H9 (cell line): Measurements from ENCODE around the gene FAM53C. TPM values are rescaled to one million over a fixed set of nuclear protein-coding genes. Genes with fewer than 3 reads are reported as not detected.

Source experiments
- DNase-seq: peaks from one replicate; pipeline ENCODE4 v3.0.0-alpha.2; 2017
- H2AFZ ChIP-seq: one replicate; pipeline ENCODE4 v1.6.1; 2013; ENCODE audit warnings: mild to moderate bottlenecking, low read length, control low read depth, moderate library complexity
- H2AK5ac ChIP-seq: 2 replicates; pipeline ENCODE4 v1.6.1; 2013; ENCODE audit warnings: low read length, control low read depth, mixed read lengths; ENCODE audit not compliant: insufficient read length
- H2BK120ac ChIP-seq: one replicate; pipeline ENCODE4 v1.6.1; 2013; ENCODE audit warnings: low read depth, mild to moderate bottlenecking, low read length, control low read depth, inconsistent platforms; ENCODE audit not compliant: poor library complexity, severe bottlenecking
- H2BK12ac ChIP-seq: 2 replicates; pipeline ENCODE4 v1.6.1; 2013; ENCODE audit warnings: low read length, control low read depth, mixed read lengths, low read depth; ENCODE audit not compliant: insufficient read length
- H2BK15ac ChIP-seq: 2 replicates; pipeline ENCODE4 v1.6.1; 2013; ENCODE audit warnings: low read depth, low read length, control low read depth
- H2BK20ac ChIP-seq: one replicate; pipeline ENCODE4 v1.6.1; 2013; ENCODE audit warnings: low read depth, mild to moderate bottlenecking, low read length, control low read depth, inconsistent platforms; ENCODE audit not compliant: poor library complexity, severe bottlenecking
- H2BK5ac ChIP-seq: 2 replicates; pipeline ENCODE4 v1.6.1; 2013; ENCODE audit warnings: low read length, control low read depth, mixed read lengths; ENCODE audit not compliant: insufficient read length
- H3K14ac ChIP-seq: 2 replicates; pipeline ENCODE4 v1.6.1; 2013; ENCODE audit warnings: low read length, control low read depth; ENCODE audit not compliant: insufficient read depth
- H3K18ac ChIP-seq: 2 replicates; pipeline ENCODE4 v1.6.1; 2013; ENCODE audit warnings: low read depth, mild to moderate bottlenecking, mixed read lengths, low read length, control low read depth; ENCODE audit not compliant: insufficient read length
- H3K23ac ChIP-seq: 2 replicates; pipeline ENCODE4 v1.6.1; 2013; ENCODE audit warnings: low read length, control low read depth, mixed read lengths, low read depth; ENCODE audit not compliant: insufficient read length
- H3K23me2 ChIP-seq: 2 replicates; pipeline ENCODE4 v1.6.1; 2013; ENCODE audit warnings: low read depth, mild to moderate bottlenecking, mixed read lengths, low read length, control low read depth; ENCODE audit not compliant: insufficient read length, poor library complexity, severe bottlenecking
- H3K27ac ChIP-seq: 2 replicates; pipeline ENCODE4 v1.5.1; 2013; ENCODE audit warnings: low read length, control low read depth, mixed read lengths, low read depth; ENCODE audit not compliant: insufficient read length
- H3K27me3 ChIP-seq: 2 replicates; pipeline ENCODE4 v1.6.1; 2013; ENCODE audit warnings: low read length, control low read depth, inconsistent platforms; ENCODE audit not compliant: insufficient read depth
- H3K4ac ChIP-seq: 2 replicates; pipeline ENCODE4 v1.6.1; 2013; ENCODE audit warnings: low read depth, mild to moderate bottlenecking, control low read depth, inconsistent platforms, low read length, moderate library complexity
- H3K4me1 ChIP-seq: 2 replicates; pipeline ENCODE4 v1.6.1; 2013; ENCODE audit warnings: low read length, control low read depth, inconsistent platforms; ENCODE audit not compliant: insufficient read depth
- H3K4me2 ChIP-seq: 2 replicates; pipeline ENCODE4 v1.6.1; 2013; ENCODE audit warnings: low read length, control low read depth, mixed read lengths; ENCODE audit not compliant: insufficient read length, insufficient read depth
- H3K56ac ChIP-seq: 2 replicates; pipeline ENCODE4 v1.6.1; 2013; ENCODE audit warnings: low read depth, mild to moderate bottlenecking, mixed read lengths, low read length, control low read depth; ENCODE audit not compliant: insufficient read length
- H3K79me1 ChIP-seq: 2 replicates; pipeline ENCODE4 v1.6.1; 2013; ENCODE audit warnings: low read depth, mild to moderate bottlenecking, moderate library complexity, low read length, control low read depth, inconsistent platforms; ENCODE audit not compliant: insufficient read depth, poor library complexity, severe bottlenecking
- H3K79me2 ChIP-seq: 2 replicates; pipeline ENCODE4 v1.6.1; 2013; ENCODE audit warnings: low read length, control low read depth, inconsistent platforms; ENCODE audit not compliant: insufficient read depth
- H3K9ac ChIP-seq: 2 replicates; pipeline ENCODE4 v1.6.1; 2013; ENCODE audit warnings: low read length, control low read depth, mixed read lengths; ENCODE audit not compliant: insufficient read length; ENCODE audit errors: extremely low read depth
- H3K9me3 ChIP-seq: one replicate; pipeline ENCODE4 v1.6.1; 2013; ENCODE audit warnings: low read depth, low read length, inconsistent platforms; ENCODE audit not compliant: control insufficient read depth
- H3T11ph ChIP-seq: one replicate; pipeline ENCODE4 v1.6.1; 2013; ENCODE audit warnings: mild to moderate bottlenecking, low read length, control low read depth, inconsistent platforms
- H4K20me1 ChIP-seq: one replicate; pipeline ENCODE4 v1.6.1; 2013; ENCODE audit not compliant: control insufficient read depth, insufficient read length, insufficient read depth
- H4K5ac ChIP-seq: 2 replicates; pipeline ENCODE4 v1.6.1; 2013; ENCODE audit warnings: low read depth, mild to moderate bottlenecking, mixed read lengths, low read length, control low read depth; ENCODE audit not compliant: insufficient read length
- H4K8ac ChIP-seq: replicated peaks from 2 replicates; pipeline ENCODE4 v1.6.1; 2013; ENCODE audit warnings: low read length, control low read depth, mixed read lengths, low read depth; ENCODE audit not compliant: insufficient read length
- H4K91ac ChIP-seq: 2 replicates; pipeline ENCODE4 v1.6.1; 2013; ENCODE audit warnings: low read depth, mild to moderate bottlenecking, moderate library complexity, mixed read lengths, low read length, control low read depth; ENCODE audit not compliant: insufficient read length
- H3K27ac Mint-ChIP-seq, 3 experiments: 2 replicates in 2 of 3; 3 replicates in 1 of 3; pipeline ENCODE4 v1.8.0; 2020 to 2021; ENCODE audit warnings: mixed read lengths in 3 of 3, mild to moderate bottlenecking in 1 of 3, moderate library complexity in 1 of 3
- H3K27me3 Mint-ChIP-seq: 2 replicates; pipeline ENCODE4 v1.8.0; 2021; ENCODE audit warnings: low read depth, mild to moderate bottlenecking, moderate library complexity, mixed read lengths
- H3K36me3 Mint-ChIP-seq, 3 experiments: 2 replicates in 2 of 3; 3 replicates in 1 of 3; pipeline ENCODE4 v1.8.0; 2020 to 2021; ENCODE audit warnings: low read depth in 3 of 3, mixed read lengths in 3 of 3; ENCODE audit not compliant: insufficient read depth in 1 of 3
- H3K4me1 Mint-ChIP-seq, 2 experiments: 2 replicates each; pipeline ENCODE4 v1.8.0; 2020; ENCODE audit warnings: mixed read lengths in 2 of 2
- H3K4me3 Mint-ChIP-seq, 2 experiments: 2 replicates in 1 of 2; 3 replicates in 1 of 2; pipeline ENCODE4 v1.8.0; 2020 to 2021; ENCODE audit warnings: mild to moderate bottlenecking in 2 of 2, mixed read lengths in 2 of 2, moderate library complexity in 1 of 2
- H3K9me3 Mint-ChIP-seq, 2 experiments: 2 replicates in 1 of 2; 3 replicates in 1 of 2; pipeline ENCODE4 v1.8.0; 2020; ENCODE audit warnings: mild to moderate bottlenecking in 2 of 2, mixed read lengths in 2 of 2, moderate library complexity in 1 of 2
- WGBS: extraction: QIAGEN DNeasy Blood & Tissue Kit; methylation state at CpG from one replicate; pipeline ENCODE4 v1.1.7; 2013; ENCODE audit warnings: missing lambda C conversion rate, low lambda C conversion rate, mixed read lengths; ENCODE audit not compliant: insufficient read length; ENCODE audit errors: extremely low coverage; 5-methylcytosine and 5-hydroxymethylcytosine counted together
- total RNA-seq: library from RNA; stranded (reverse); gene quantifications from 2 replicates; pipeline ENCODE4 v1.2.1, GENCODE V29; 2021
- TF ChIP-seq, protein P1 (sequence below): fragments of 200-600 bp; sonication (generic); conservative IDR thresholded peaks from 3 replicates; pipeline ENCODE4 v1.8.0; 2021; ENCODE audit warnings: antibody characterized with exemption, mild to moderate bottlenecking

FAM53C gene
- total RNA-seq, 1 experiment from 2014 or later = 59.6 TPM

DNA sequence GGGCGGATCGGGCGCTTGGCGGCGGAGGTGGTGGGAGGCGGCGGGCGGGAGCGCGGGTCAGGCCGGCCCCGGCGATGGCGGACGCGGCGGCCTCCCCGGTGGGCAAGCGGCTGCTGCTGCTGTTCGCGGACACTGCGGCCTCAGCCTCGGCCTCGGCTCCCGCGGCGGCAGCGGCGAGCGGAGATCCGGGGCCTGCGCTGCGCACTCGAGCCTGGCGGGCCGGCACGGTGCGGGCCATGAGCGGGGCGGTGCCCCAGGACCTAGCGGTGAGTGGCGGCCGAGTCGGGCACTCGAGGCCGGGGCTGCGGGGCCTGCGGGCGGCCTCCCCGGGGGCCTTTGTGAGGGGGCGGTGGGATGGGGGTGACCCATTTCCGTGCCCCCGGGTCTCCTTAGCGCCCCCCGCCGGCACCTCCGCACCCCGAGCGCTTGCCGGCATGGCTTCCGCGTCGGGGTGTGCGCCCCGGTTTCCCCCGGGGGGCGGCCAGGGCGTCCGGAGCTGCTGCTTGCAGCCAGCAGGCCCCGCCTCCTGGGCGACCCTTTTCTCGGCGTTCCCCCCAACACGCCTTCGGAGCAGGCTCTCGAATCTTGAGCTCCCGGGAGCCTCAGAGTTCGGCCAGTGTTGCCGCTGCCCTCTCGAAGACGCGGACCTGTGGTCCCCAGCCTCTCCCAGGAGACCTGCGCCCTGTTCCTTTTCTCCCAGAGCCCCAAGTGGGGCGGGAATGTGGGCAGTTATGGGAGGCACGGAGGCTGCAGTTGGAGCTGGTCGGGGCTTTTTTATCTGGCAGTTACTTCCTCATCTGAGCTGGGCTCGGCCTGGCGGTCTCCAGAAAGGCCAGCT is 14.9 kb downstream of the FAM53C start:
- Mint-ChIP-seq H3K4me3 (peak overlapping the region; percentile 88 to 98), H3K4me1 (peaks cover 24 to 28% of the 10 kb centered on the region in 2 experiments), H3K9me3 (peaks cover 0 to 4% of the 10 kb centered on the region in 2 experiments; a peak in 1 of 5 replicates), H3K27me3 (no peaks in the 10 kb centered on the region), H3K36me3 (peaks cover 6 to 32% (median 19%) of the 10 kb centered on the region in 3 experiments), H3K27ac (peak overlapping the region; percentile 93 to 99 (median 98))
- Histone ChIP-seq H4K91ac (no peak overlapping the region), H3K14ac (peak overlapping the region; percentile 74), H3K27me3 (no peaks in the 10 kb centered on the region), H4K5ac (no peak overlapping the region), H3K23ac (no peak overlapping the region), H2AK5ac (no peak overlapping the region), H3K4me2 (peak overlapping the region; percentile 88), H3K79me1 (no peaks in the 10 kb centered on the region), H3K56ac (no peak overlapping the region), H2AFZ (no peak overlapping the region), H4K8ac (no peak overlapping the region), H3K9ac (peak overlapping the region; percentile 79), H3K23me2 (peaks cover 9% of the 10 kb centered on the region), H3K18ac (peak overlapping the region; percentile 29), H2BK15ac (no peak overlapping the region), H3K79me2 (peaks cover 23% of the 10 kb centered on the region; the same call in 1 of the 2 replicates), H4K20me1 (no peaks in the 10 kb centered on the region), H3K9me3 (no peaks in the 10 kb centered on the region), H3T11ph (no peak overlapping the region), H3K4me1 (peaks cover 6% of the 10 kb centered on the region), H2BK12ac (no peak overlapping the region), H2BK5ac (no peak overlapping the region), H3K27ac (no peak overlapping the region), H2BK20ac (no peak overlapping the region), H2BK120ac (no peak overlapping the region), H3K4ac (no peak overlapping the region)
- whole genome bisulfite sequencing = no CpG with 5 or more reads among the region's 88 CpGs
- DNase-seq = peak; percentile 62
- TF ChIP-seq, protein P1, sequence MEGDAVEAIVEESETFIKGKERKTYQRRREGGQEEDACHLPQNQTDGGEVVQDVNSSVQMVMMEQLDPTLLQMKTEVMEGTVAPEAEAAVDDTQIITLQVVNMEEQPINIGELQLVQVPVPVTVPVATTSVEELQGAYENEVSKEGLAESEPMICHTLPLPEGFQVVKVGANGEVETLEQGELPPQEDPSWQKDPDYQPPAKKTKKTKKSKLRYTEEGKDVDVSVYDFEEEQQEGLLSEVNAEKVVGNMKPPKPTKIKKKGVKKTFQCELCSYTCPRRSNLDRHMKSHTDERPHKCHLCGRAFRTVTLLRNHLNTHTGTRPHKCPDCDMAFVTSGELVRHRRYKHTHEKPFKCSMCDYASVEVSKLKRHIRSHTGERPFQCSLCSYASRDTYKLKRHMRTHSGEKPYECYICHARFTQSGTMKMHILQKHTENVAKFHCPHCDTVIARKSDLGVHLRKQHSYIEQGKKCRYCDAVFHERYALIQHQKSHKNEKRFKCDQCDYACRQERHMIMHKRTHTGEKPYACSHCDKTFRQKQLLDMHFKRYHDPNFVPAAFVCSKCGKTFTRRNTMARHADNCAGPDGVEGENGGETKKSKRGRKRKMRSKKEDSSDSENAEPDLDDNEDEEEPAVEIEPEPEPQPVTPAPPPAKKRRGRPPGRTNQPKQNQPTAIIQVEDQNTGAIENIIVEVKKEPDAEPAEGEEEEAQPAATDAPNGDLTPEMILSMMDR = peak; percentile 44
